Ovary (tissue), 9 donors: ENCODE measurements around the gene EYA4. TPM values are rescaled to one million over a fixed set of nuclear protein-coding genes. Genes with fewer than 3 reads are reported as not detected.

Experiments used
- DNase-seq, 5 donors: peaks; one replicate each; pipeline ENCODE4 v3.0.0-alpha.2; 2019 to 2020
- H3K27ac ChIP-seq, 2 donors: fragments of 200-600 bp; one replicate each; pipeline versions ENCODE4 v1.5.1 to v1.8.0; 2019 to 2022
- H3K27me3 ChIP-seq: fragments of 200-600 bp; one replicate; pipeline ENCODE4 v1.8.0; 2022
- H3K36me3 ChIP-seq: fragments of 200-600 bp; sonication (generic); one replicate; pipeline ENCODE4 v1.5.1; 2019
- H3K4me1 ChIP-seq: one replicate; pipeline ENCODE4 v1.8.1; 2013; ENCODE audit warnings: mild to moderate bottlenecking, moderate library complexity; ENCODE audit not compliant: insufficient read depth
- H3K4me3 ChIP-seq: fragments of 200-600 bp; sonication (generic); one replicate; pipeline ENCODE4 v1.5.1; 2017
- H3K9me3 ChIP-seq, 2 donors: fragments of 200-600 bp in 1 of 2; sonication (generic) in 1 of 2; one replicate each; pipeline versions ENCODE4 v1.5.1 to v1.8.1; 2013 to 2019; ENCODE audit warnings: mild to moderate bottlenecking in 1 of 2, moderate library complexity in 1 of 2
- CTCF ChIP-seq, 3 donors: fragments of 450-650 bp in 2 of 3; fragments of 200-600 bp in 1 of 3; IDR thresholded peaks; one replicate each; pipeline versions ENCODE4 v1.5.1 to v1.8.0; 2016 to 2022; ENCODE audit warnings: antibody characterized with exemption in 3 of 3, mild to moderate bottlenecking in 1 of 3
- EP300 ChIP-seq: sonication (generic); formaldehyde crosslinking; IDR thresholded peaks from one replicate; pipeline ENCODE4 v1.6.1; 2017; ENCODE audit warnings: antibody characterized with exemption
- POLR2A ChIP-seq: fragments of 450-650 bp; IDR thresholded peaks from one replicate; pipeline ENCODE4 v1.6.1; 2017; ENCODE audit warnings: antibody characterized with exemption, mild to moderate bottlenecking, moderate library complexity
- WGBS, 3 donors: extraction: QIAGEN DNeasy Blood & Tissue Kit in 1 of 3; methylation state at CpG; one replicate each; pipeline versions ENCODE4 v1.1.5 to v1.1.7; 2013 to 2017; 5-methylcytosine and 5-hydroxymethylcytosine counted together
- intact Hi-C, 4 donors: fragments of 100-400 bp; cut with DNase I; formaldehyde crosslinking; loops; one replicate each; pipeline versions ENCODE4 v1.11.0 to v1.15.1; 2022 to 2023
- polyA plus RNA-seq, 2 donors: library from polyadenylated mRNA; stranded (reverse); fragments of 200-250 nt in 1 of 2; fragments of 350-450 nt in 1 of 2; fragmentation: Illumina TruSeq in 1 of 2; extraction: RNeasy Lipid Tissue Mini Kit (QIAGEN cat#74804) in 1 of 2; gene quantifications; one replicate each; pipeline ENCODE4 v1.2.3, GENCODE V29; 2013 to 2014
- total RNA-seq, 7 donors: library from RNA; depleted of rRNA in 2 of 7; stranded (reverse); fragments of >200 nt in 2 of 7; fragmentation: NEBNext Ultra II Directional in 3 of 7; extraction: Animal tissue kit (Norgen Biotek cat#: 25700) in 3 of 7; gene quantifications; one replicate each; pipeline versions ENCODE4 v1.1.0 to v1.2.4, GENCODE V29; 2016 to 2023
- donor health status: DM: no; HTN: no; CAD: no; lungs with moderate emphysema.
- donor health status: DM: no; HTN: no; CAD: no.
- donor health status: Bipolar disorder and iron deficiency.
- donor health status: DM: yes; HTN: yes; CAD: no.
- donor health status: DM: no; HTN: no; CAD: no.
- donor health status: DM: yes; HTN: yes; CAD: no.

EYA4 gene
- total and polyA plus RNA-seq, 9 donors, result 0.08 to 17.8 (median 2.0) TPM

GRCh38 chr6:133463790-133464189 is 222.6 kb downstream of the EYA4 start:
- Histone ChIP-seq H3K36me3 (no peaks in the 10 kb centered on the region), H3K27me3 (no peaks in the 10 kb centered on the region), H3K4me3 (no peak overlapping the region), H3K9me3 (no peaks in the 10 kb centered on the region), H3K27ac (no peak overlapping the region), H3K4me1 (no peaks in the 10 kb centered on the region)
- WGBS, 3 donors, result 17 to 41% (median 19%) methylated on average over 1 of the region's 1 CpG
- no peak for DNase-seq
- intact Hi-C loops, result no loop called here
- TF ChIP-seq CTCF (IDR thresholded peaks at IDR 0.05), result no peak
- TF ChIP-seq EP300, result no peak
- no peak for TF ChIP-seq POLR2A

- Histone ChIP-seq H3K4me1 (no peaks in the 10 kb centered on the region), H3K9me3 (no peaks in the 10 kb centered on the region), H3K27me3 (no peaks in the 10 kb centered on the region), H3K36me3 (no peaks in the 10 kb centered on the region), H3K27ac (no peak overlapping the region), H3K4me3 (no peak overlapping the region)
- WGBS, 3 donors, result 21 to 37% (median 28%) methylated on average over 4 of the region's 4 CpGs
- TF ChIP-seq CTCF (IDR thresholded peaks at IDR 0.05) (no peak), POLR2A (no peak), EP300 (no peak)
- intact Hi-C loops, result no loop called here
- DNase-seq, result no peak
These were observed 225.5 kb downstream of the EYA4 start for GRCh38 chr6:133466680-133467079.

GRCh38 chr6:133467231-133467981 is 226.2 kb downstream of the EYA4 start:
- Histone ChIP-seq H3K4me3 (no peak overlapping the region), H3K36me3 (no peaks in the 10 kb centered on the region), H3K27me3 (no peaks in the 10 kb centered on the region), H3K4me1 (no peaks in the 10 kb centered on the region), H3K9me3 (no peaks in the 10 kb centered on the region), H3K27ac (no peak overlapping the region)
- no peak for DNase-seq
- intact Hi-C loops, result no loop called here
- TF ChIP-seq POLR2A (no peak), EP300 (no peak), CTCF (IDR thresholded peaks at IDR 0.05) (no peak)

- Histone ChIP-seq H3K36me3 (no peaks in the 10 kb centered on the region), H3K9me3 (no peaks in the 10 kb centered on the region), H3K27ac (no peak overlapping the region), H3K4me1 (no peaks in the 10 kb centered on the region), H3K4me3 (no peak overlapping the region), H3K27me3 (no peaks in the 10 kb centered on the region)
- WGBS, 3 donors, result 9 to 29% (median 26%) methylated on average over 2 of the region's 2 CpGs
- DNase-seq, result no peak
- no peak for TF ChIP-seq CTCF (IDR thresholded peaks at IDR 0.05)
- no peak for TF ChIP-seq POLR2A
- no peak for TF ChIP-seq EP300
- intact Hi-C loops, result no loop called here
These were observed 226.8 kb downstream of the EYA4 start for GRCh38 chr6:133467982-133468380.
